AG08396 (cell line): ENCODE data around the gene PCYT2.

Experiments used
- DNase-seq: peaks from one replicate; pipeline ENCODE4 v3.0.0; 2012; ENCODE audit warnings: low spot score, mixed read lengths

Gene PCYT2

GRCh38 chr17:81899514-81900166, 11.6 kb downstream of the PCYT2 start:
- no peak for DNase-seq

DNA sequence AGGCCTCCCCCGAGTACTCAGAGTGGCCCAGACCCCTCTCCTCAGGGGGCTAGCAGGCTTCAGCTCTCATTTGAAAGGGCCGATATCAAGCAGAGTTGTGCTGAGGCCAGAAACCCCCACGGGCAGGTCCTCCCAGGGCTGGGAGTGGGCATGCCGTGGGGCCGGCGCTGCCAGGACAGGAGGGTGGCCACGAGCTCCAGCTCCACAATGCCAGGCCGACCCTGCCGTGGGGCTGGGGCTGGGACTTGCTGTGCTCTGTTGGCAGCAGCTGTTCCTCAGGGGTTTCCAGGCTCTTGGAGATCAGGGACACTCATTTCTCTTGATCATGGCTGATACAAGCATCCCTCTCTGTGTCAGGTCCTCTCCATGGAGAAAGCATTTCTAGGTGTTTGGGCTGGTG, 12.3 kb downstream of the PCYT2 start:
- no peak for DNase-seq

DNA sequence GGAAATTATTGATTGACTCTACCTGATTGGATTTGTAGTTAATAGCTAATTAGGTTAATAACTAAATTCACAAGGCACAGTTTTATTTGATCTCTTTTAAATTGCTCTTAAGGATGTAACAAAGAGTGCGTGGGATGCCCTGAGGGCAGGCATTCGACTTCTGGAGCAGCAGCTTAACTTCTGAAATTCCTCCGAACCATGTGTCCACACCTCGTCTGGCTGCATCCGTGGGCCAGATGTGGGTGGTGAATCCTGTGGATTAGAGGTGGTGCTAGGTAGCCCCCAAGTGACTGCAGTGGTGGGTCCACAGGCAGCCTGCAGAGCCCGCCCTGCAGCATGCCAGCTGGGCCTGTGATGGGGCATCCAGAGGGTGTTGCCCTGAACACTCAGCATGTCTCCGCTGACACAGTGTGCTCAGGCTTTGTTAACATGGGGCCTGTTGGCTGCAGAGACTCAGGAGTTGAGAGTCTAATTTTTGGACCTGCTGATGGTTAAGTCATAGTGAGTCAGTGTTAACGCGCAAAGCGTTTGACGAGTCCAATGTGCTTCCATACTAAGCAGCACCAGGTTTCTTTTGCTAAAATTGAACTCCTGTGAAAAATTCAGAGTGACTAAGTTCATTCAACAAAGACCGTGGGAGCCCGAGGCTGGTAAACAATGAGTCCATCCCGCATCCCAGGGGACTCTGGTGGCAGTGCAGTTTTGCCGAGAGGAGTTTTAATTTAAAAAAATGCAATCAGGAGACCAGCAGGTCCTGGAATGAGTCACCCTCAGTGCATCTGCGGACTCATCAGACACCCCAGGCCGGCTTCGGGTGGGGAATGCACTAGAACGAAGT, 13.0 kb downstream of the PCYT2 start:
- no peak for DNase-seq

- DNase-seq: no peak
These were observed 15.8 kb downstream of the PCYT2 start for GRCh38 chr17:81895400-81895799.

DNA sequence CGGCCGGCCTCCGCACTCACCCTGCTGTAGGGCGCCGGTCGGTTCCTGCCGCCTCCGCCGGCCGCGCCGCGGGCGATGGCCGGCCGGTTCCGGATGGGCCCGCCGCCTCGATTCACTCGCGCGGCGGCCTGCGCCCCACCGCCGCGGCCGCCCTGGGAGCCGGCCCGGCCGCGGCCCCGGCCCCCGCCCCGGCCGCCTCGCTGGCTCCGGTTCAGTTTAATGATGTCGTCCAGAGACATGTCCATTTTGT, 20.0 kb downstream of the PCYT2 start:
- no peak for DNase-seq

DNA sequence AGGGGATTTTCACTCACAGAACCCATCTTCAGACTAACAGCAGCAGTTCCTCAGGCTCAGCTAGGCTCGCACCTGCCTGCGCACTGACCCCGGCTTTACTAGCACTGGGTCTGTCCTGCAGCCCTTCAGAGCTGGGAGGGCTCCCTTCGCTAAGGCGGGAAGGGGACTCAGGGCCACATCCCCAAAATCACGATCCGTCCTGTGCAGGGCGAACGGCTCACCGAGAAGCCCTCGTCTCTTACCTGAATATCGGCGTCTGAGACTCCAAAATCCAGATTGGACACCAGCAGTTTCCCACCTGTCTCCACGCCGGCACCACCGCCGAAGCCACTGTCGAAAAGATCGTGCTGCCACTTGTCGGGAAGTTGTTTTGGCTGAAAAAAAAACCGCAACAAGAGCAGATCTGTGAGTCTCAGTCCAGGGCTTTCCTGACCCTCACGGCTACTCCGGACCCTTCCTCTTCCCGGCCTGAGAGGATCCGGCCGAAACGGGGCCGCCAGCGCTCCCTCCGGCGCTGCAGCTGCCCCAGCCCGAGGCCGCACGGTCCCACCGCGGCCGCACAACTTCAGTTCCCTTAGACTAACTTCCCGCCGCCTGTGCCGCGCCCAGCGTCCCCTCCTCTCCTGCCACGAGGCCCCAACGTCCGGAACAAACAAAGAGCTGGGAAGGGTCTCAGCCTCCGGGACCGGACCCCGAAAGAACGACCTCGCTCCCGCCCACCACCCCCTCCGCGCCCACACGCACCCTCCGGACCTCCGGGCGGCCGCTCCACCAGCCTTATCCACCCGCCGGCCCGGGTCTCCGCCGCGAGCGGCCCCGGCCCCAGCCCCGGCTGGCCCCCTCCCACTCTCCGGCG, 20.5 kb downstream of the PCYT2 start:
- DNase-seq: no peak

DNA sequence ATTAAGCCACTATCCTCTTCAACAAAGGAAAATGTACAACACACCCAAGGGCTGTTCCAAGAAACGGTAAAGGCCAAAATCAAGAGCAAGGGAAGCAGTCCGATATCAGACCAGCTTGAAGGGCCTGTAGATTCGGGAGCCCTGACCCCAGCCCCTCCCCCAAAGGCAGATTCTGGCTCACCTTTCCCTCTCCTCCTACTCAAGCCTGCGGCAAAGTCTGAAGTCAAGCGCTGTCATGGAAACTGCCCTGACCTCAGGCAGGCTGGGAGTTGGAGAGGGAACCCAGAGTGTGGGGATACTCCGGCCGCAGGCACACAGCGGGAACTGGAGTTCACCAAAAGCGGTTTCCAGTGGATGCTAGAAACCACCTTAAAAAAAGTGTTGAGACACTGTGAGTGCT, 21.6 kb downstream of the PCYT2 start:
- no peak for DNase-seq

DNA sequence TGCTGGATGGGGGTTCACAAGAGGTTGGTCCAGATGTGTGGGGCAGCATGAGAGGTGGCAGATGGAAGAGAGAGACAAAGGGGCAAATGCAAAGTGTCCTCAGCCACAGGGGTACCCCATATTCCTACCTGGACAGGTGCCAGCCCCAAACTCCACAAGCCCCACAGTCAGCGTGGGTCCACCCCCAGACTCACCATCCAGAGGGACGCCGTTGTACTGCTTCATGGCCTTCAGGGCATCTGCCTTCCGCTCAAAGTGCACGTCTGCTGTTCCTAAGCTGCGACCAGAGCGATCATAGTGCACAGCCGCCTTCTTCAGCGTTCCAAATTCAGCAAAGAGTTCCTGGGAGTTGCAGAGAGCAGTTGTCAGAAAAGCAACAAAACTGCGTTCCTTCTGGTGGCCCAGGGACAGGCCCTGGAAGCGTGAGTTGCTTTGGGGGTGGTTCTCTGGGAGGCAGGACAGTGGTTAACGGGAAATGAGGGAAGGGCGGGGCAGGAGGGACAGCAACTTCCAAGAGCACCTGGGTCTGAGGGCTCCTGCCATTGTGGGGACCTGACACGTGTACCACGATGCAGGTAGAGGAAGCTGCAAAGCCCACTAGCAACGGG, 22.1 kb downstream of the PCYT2 start:
- DNase-seq: no peak

DNA sequence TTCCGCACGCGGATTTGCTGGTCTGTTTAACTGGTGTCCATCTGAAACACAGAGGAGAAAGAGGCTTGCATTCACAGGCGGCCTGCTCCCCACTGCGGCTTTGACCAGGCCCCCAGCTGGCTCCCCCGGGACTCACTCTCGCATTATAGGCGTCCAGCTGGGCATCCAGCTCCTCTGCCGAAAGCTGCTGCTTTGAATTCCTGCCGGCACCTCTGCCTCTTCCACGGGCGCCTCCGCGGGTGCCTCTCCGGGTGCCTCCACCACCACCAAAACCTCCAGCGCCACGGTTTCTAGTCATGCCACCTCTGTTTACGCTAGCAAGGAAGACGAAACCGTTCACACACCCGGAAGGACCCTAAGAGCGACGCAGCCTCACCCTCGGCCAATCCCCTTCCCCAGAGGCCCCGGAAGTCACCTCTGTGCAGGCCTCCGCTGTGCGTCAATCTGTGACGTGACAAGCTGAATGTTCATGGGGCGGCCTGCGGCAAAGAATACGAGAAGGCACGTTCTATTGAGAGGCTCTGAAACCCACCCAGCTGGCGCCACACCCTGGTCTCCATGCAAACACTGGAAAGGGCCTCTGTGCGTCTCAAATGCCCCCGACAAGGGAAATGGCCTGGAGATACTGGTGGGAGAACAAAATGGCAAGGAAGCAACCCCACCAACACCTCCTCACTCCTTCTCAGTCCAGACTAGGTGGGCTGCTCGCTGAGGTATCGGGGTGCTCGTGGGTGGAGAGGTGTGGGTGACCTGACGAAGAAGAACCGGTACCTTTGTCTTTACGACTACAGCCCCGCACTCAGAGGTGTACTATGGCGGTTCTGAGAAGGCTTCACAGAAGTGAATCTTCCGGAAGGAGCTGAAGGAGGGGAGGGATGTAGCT, 22.9 kb downstream of the PCYT2 start:
- DNase-seq: no peak

GRCh38 chr17:81885869-81886548, 25.2 kb downstream of the PCYT2 start:
- peak; percentile 47 for DNase-seq

GRCh38 chr17:81885454-81885853, 25.7 kb downstream of the PCYT2 start:
- DNase-seq: no peak

GRCh38 chr17:81884968-81885367, 26.2 kb downstream of the PCYT2 start:
- no peak for DNase-seq

DNA sequence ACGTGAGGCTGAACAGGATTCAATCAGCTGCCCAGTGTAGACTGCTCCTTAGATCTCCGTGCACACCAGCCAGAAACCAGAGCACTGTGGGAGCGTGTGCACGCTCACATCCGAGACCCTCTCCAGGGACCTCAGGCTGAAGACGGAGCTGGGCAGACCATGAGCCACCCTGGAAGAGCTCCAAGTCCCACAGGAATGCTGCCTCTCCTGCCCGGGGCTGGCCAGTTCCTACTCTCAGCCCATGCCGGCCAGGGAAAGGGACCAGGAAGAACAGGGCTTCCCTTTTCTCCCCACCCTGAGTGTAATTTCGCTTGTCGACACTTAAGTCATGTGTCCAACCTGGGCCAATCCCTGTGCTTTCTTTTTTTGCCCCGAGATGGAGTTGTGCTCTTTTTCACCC, 26.7 kb downstream of the PCYT2 start:
- DNase-seq: no peak

- DNase-seq: no peak
These were observed 32.1 kb downstream of the PCYT2 start for GRCh38 chr17:81879121-81879520.

DNA sequence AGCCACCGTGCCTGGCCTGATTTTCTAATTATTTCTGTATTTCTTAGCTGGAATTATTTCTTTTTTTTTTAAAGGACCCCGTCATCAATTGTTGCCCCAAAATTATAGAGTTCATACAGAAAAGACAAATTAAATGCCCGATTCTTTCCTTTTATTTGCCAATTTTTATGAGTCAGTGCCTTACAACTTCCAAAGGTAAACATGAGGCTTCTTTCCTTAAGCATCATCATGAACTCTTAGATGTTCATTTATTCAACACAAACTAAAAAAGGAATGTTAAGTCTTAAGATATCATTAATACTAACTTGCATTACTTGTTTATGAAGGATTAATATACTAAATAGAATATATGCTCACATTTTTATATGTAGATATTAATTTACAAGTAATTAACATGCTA, 32.9 kb downstream of the PCYT2 start:
- DNase-seq: no peak

DNA sequence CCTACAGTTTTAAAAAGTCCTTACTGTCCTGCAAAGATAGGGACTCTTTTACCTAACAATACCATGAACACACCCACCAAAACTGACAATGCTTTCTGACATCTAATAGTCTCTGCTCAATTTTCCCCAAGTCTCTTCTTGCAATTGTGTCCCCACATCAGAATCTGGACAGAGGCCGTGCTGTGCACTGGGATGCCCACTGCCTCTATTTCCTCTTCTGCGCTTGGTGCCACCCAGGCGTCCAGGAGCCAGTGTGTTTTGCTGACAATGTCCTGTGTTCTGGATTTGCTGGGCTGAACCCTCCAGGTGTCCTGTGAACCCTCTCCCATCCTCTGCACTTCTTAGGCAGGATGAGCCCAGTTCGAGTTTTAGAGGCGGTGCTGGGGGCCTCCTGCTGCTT, 33.6 kb downstream of the PCYT2 start:
- no peak for DNase-seq

- DNase-seq: peak; percentile 99
These were observed 39.6 kb downstream of the PCYT2 start for GRCh38 chr17:81871387-81872230.

DNA sequence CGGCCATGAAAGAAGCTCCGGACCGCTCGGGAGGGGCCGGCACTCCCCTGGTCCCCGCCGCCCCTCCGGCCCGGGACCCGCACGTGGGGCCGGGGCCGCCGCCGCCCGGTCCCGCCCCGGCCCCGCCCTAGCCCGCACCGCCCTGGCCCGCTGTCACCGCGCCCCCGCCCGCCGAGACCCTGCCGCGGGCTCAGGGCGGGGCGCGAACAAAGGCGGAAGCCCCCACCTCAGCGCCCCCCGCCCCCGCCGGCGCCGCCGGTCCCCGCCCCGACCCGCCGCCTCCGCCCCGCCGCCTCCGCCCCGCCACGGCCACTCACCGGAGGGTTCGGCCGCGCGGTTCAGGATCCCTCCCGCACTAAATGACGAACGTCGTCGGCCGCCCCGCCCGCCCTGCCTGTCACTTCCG, 40.2 kb downstream of the PCYT2 start, which contains the start of gene ARHGDIA:
TSS of gene ARHGDIA (minus strand) at position 357 of the 406 bp plus-strand sequence. CDS start 1,407 bp downstream, outside the sequence.
- DNase-seq: no peak

DNA sequence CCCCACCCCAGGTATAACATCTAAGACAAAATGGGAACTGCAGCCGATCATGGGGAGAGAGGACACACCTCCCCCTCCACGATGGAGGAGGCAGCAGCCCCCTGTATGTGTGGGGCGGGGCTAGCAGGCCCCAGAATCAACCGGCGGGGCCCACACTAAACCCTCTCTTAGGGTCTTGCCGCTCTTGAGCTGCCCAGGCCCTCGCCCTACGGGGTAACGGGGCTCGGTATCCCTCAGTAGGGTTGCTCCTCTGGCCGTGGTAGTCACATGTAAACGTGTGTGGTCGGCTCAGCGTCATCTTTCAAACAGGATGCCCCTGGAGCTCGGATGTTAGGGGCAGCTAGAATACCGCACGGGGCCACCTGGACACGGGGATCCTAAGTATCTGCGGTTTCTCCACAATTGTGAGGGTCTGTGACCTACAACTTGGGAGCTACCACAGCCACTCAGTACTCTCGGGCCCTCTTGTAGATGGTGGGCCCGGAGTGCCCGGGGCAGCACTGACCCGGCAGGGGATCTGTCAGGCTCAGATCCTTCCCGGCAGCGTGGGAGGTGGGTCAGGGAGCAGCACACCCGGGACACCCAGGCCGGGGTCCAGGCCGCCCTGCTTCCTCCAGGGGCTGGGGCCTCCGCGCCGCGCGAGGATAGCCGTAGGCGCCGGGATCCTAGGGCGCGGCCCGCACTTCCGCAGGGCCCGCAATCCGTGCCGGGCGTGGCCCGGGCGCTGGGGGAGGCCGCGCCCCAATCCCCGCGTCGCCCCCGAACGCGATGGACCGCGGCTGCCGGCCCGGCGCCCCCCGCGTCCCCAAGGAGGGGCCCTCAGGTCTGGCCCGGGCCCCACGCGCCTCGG, 40.8 kb downstream of the PCYT2 start:
- peak; percentile 64 for DNase-seq
